SH-SY5Y (cell line): ENCODE measurements around the gene ZBTB47.

ENCODE experiments used
- GATA2 ChIP-seq: IDR thresholded peaks from 2 replicates; pipeline ENCODE4 v1.6.1; 2011; ENCODE audit warnings: mild to moderate bottlenecking, low read depth, low read length
- GATA3 ChIP-seq: IDR thresholded peaks from 2 replicates; pipeline ENCODE4 v1.6.1; 2011; ENCODE audit warnings: low read depth, mild to moderate bottlenecking, low read length, moderate library complexity

The ZBTB47 gene

GRCh38 chr3:42711491-42712343, 58.2 kb downstream of the ZBTB47 start:
- TF ChIP-seq GATA3 (no peak), GATA2 (no peak)

GRCh38 chr3:42712344-42712648, 58.8 kb downstream of the ZBTB47 start:
- TF ChIP-seq GATA2 = no peak
- TF ChIP-seq GATA3 = no peak

DNA sequence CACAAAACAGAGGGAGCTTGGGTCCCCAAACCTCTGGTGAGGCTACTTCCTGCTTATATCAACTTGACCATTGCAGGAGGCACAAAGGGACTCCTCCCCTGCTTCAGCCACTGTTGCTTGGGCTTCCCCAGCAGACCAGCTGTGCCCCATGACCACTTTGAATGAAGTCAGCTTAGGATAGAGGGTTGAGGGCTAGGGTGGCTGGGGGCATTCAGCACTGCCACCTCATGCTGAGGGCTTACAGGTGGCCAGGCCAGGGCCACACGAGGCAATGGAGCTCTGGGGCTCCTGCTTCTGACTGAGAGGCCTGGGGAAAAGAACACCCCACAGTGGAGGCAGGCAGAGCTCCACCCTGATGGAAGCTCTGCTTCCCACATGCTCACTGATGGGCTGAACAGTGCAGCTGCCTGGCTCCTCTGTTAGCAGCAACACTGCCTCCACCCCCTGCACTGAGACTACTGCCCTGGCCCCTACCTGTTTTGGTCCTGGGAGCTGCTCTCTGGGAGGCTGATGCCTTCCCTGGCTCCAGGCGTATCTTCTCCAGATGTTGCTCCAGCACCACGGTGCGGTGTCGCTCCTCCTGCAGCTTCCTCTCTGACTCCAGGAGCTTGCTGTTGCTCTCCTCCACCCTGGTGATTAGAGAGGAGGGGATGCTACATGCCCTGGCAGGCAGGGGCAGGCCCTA, 59.3 kb downstream of the ZBTB47 start:
- TF ChIP-seq GATA3 = no peak
- TF ChIP-seq GATA2 = no peak

DNA sequence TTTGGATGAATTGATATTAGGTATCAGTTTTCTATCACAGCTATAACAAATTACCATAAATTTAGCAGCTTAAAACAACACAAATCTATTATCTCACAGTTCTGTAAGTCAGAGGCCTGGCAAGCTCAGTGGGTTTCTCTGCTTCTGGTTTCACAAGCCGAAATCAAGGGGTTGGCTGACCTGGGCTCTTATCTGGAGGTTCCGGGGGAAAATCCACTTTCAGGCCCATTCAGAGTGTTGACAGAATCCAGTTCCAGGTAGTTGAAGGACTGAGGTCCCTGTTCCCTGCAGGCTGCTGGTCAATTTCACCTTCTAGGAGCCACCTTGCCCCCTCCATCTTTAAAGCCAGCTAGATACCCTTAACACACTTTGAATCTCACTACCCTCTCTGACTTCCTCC, 60.2 kb downstream of the ZBTB47 start:
- no peak for TF ChIP-seq GATA3
- no peak for TF ChIP-seq GATA2

DNA sequence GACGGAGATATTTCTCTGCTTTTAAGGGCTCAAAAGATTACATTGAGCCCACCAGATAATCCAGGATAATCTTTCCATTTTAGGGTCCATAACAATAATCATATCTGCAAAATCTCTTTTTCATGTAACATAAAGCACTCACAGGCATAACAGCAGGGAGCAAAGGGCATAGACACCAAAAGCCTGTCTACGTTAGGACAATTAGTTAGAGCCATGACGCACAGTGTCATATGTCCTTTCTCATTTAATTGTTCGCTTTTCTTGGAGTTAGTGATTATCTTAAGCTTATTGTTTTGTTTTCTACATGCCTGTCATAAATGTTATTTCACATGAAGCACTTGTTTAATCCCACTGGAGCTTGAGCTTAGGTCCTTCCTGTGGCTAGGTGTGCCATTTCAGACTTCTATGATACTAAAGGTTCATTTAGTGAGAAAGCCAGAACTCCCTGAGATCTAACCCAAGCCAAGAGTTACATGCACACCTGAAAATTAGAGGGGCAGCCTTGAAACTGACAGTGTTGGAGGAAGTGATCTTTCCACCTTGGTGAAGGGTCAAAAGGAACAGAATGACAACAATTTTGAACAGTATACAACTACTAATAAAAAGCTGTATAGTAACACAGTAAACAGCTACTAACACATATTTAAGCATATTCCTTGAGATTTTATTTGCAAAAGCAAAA, 60.8 kb downstream of the ZBTB47 start:
- no peak for TF ChIP-seq GATA2
- TF ChIP-seq GATA3 = no peak
